ENCODE data around the gene PRR35.

GRCh38 chr16:540645-541340 is 19.4 kb upstream of the PRR35 start:
- TF ChIP-seq CTCF (IDR thresholded peaks at IDR 0.05) (no peak), EP300 (IDR thresholded peaks at IDR 0.05) (no peak)

All from stomach (tissue), 4 donors.